ENCODE measurements around the gene DPH7.

- TF ChIP-seq POLR2A (IDR thresholded peaks at IDR 0.05) (no peak), POLR2AphosphoS5 (IDR thresholded peaks at IDR 0.05) (no peak), EP300 (IDR thresholded peaks at IDR 0.05) (no peak)
- TF ChIP-seq, protein P1, sequence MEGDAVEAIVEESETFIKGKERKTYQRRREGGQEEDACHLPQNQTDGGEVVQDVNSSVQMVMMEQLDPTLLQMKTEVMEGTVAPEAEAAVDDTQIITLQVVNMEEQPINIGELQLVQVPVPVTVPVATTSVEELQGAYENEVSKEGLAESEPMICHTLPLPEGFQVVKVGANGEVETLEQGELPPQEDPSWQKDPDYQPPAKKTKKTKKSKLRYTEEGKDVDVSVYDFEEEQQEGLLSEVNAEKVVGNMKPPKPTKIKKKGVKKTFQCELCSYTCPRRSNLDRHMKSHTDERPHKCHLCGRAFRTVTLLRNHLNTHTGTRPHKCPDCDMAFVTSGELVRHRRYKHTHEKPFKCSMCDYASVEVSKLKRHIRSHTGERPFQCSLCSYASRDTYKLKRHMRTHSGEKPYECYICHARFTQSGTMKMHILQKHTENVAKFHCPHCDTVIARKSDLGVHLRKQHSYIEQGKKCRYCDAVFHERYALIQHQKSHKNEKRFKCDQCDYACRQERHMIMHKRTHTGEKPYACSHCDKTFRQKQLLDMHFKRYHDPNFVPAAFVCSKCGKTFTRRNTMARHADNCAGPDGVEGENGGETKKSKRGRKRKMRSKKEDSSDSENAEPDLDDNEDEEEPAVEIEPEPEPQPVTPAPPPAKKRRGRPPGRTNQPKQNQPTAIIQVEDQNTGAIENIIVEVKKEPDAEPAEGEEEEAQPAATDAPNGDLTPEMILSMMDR (IDR thresholded peaks at IDR 0.05) = no peak
These were observed 23.5 kb downstream of the DPH7 start for GRCh38 chr9:137555179-137555578.

Measured in gastroesophageal sphincter (tissue), 3 donors.